Superior temporal gyrus (tissue), 1 donor: Measurements from ENCODE around the gene UST.
"Not testable (repeated sequence)": the region's sequence is repeated elsewhere in the genome, so short reads cannot be mapped to it uniquely, and the experiment has no call there.

Source experiments
- DNase-seq: peaks from one replicate; pipeline ENCODE4 v3.0.0-alpha.2; 2016; ENCODE audit errors: extremely low spot score

The UST gene

DNA sequence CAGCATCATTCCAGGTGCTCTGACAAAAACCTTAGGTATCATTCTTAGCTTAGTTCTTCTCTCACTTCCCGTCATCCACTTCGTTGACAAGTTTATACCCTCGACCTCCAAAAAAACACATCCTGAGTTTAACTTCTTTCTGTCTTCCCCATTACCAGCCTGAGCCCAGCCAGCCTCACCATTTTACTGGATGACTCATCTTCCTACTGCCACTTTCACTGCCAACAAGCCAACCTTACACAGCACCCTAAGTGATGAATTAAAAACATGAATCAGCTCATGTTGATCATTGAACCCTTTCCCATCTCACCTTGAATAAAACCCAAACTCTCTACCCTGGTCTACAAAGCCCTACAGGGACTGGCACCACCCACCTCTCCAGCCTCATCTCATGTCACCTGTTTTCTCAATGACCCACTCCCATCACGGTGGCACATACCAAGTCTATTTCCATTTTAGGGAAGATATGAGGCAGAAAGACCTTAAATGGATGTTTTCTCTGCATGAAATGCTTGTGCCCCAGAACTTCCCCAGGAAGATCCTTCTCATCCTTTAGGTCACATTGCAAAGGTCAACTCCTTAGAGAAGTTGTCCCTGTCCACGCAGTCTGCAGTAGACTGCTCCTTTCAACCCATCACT, 9.9 kb upstream of the UST start:
- no peak for DNase-seq

DNA sequence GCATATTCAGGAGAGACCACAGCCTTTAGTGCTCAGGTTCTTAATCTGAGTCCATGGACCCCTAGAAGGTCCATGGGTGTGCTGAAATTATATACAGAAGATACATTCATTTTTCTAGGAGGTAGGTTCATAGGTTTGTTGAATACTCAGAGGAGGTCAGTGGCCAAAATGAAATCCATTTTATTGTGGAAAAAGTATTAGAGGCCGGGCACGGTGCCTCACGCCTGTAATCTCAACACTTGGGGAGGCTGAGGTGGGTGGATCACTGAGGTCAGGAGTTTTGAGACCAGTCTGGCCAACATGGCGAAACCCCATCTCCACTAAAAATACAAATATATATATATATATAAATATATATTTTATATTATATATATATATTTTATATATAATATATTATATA, 9.0 kb upstream of the UST start:
- no peak for DNase-seq

DNA sequence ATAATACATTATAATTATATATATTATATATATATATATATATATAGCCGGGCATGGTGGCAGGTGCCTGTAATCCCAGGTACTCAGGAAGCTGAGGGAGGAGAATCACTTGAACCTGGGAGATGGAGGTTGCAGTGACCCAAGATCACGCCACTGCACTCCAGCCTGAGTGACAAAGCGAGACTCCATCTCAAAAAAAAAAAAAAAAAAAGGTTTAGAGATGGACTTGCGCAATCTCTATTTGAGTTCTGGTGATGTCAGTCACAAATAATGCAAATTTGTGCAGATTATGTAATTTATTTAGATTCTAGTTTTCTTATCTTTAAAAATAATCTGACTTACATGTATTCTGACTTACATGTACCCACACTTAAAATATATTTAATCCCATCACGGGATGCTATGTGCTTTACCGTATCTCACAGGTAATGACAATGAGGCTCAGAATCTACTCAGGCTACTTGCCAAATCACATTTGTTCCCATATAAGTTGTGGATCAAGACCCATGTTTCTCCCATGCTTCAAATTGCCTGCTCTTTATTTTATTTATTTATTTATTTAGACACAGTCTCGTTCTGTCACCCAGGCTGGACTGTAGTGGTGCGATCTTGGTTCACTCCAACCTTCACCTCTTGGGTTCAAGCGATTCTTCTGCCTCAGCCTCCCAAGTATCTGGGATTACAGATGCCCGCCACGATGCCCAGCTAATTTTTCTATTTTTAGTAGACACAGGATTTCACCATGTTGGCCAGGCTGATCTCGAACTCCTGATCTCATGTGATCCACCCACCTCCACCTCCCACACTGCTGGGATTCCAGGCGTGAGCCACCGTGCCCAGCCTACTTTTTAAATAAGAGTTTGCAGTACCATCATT, 7.6 kb upstream of the UST start:
- no peak for DNase-seq

DNA sequence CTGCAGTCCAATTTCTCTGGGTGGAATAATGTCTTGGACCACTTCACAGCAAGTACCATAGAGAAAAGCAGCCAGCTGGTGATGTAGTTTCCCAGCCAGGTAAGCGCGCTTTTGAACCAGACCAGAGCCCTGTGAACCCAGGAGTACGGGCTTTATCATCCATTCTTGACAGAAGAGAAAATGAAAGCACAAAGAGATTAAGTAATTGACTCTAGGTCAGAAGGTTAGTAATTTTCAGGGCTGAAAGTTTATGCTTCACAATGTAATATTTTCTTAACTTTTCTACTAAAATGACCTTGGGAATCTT, 7.1 kb upstream of the UST start:
- no peak for DNase-seq

DNA sequence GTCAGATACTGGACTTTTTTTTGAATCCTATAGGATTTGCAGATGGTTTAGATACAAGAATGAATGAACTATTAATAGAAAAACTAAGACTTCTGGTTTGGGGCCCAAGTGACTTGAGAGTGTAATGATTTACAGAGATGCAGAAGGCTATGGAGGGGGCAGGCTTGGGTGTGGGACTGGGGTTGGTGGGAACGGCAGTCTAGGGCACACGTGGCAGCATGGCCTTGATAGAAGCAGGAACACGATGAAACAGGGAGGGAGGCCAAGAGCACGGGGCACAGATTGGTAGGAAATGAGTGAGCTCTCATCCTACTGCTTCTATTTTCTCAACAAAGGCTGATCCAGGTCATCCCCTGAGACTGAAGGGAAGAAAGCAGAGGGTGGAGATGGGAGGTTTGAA, 3.4 kb upstream of the UST start:
- no peak for DNase-seq

DNA sequence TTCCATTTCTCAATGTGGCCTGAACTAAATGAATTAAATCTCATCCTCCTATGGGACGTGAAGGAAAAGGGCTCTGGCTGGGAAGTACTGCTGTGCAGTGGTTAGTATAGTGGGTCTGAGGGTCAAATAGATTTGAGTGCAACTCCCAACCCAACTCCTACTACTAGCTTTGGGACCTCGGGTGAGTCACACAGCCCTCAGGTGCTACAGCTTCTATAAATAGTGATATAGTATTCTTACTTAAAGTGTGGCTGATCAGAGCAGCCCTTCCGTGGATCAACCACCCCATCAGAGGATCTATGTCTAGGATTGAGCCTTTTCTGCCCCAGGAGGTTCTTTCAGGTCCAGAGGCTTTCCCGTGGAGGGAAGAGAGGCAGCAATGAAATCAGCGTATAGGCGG, 904 bp upstream of the UST start:
- no peak for DNase-seq

DNA sequence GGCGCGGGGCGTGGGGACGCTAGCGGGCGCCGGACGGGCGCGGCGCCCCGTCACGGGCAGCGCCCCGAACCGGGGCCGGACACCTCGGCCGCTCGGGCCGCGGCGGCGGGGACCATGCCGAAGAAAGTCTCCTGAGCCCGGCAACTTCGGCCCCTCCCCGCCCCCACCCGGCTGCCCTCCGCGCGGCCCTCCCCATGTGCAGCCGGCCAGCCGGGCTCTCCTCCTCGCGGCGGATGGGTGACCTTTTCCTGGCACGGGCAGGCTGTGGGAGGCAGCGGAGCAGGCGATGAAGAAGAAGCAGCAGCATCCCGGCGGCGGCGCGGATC, 278 bp downstream of the UST start:
- DNase-seq, result no peak

DNA sequence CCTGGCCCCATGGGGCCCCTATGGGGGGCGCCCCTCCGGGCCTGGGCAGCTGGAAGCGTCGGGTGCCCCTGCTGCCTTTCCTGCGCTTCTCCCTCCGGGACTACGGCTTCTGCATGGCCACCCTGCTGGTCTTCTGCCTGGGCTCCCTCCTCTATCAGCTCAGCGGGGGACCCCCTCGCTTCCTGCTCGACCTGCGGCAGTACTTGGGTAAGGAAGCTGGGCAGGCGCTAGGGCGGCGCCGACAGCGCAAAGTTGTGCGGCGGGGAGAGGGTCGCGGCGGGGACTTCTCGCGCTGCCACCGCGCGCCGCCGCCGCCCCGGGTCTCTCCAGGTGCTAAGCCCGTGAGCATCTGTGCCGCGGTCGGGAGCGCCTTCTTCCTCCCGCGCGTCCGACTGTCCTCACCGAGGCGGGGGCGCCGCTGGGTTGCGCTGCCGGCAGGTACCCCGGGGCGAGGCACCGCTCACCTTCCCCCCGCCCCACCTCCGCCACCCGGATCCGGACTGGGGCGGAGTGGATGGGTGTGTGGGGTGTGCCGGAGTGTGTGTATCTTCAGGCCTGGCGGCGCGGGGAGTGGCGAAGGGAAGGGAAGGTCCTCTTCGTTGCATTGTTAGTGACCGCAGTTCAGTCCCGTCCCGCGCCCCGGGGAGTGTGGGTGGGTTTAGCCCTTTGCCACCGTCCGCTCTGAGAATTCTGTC, 788 bp downstream of the UST start:
- no peak for DNase-seq

DNA sequence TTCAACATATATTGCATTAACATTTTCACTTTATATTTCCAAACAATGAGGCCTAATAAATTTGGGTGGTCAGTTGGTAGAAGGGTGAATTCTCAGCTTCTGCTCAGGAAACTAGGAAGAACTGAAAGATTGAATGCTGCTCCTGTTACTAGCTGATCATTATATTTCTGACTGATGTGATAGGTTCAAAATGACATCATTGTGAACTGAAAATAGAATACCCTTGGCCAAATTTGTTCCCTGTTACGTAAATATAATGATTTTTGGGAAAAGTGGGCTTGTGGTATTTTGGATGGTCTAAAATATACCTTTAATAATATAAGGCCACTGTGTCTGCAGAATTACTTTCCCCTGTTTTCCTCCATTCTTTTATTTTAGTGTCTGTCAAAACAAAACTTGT, 2.8 kb downstream of the UST start:
- DNase-seq, result no peak

DNA sequence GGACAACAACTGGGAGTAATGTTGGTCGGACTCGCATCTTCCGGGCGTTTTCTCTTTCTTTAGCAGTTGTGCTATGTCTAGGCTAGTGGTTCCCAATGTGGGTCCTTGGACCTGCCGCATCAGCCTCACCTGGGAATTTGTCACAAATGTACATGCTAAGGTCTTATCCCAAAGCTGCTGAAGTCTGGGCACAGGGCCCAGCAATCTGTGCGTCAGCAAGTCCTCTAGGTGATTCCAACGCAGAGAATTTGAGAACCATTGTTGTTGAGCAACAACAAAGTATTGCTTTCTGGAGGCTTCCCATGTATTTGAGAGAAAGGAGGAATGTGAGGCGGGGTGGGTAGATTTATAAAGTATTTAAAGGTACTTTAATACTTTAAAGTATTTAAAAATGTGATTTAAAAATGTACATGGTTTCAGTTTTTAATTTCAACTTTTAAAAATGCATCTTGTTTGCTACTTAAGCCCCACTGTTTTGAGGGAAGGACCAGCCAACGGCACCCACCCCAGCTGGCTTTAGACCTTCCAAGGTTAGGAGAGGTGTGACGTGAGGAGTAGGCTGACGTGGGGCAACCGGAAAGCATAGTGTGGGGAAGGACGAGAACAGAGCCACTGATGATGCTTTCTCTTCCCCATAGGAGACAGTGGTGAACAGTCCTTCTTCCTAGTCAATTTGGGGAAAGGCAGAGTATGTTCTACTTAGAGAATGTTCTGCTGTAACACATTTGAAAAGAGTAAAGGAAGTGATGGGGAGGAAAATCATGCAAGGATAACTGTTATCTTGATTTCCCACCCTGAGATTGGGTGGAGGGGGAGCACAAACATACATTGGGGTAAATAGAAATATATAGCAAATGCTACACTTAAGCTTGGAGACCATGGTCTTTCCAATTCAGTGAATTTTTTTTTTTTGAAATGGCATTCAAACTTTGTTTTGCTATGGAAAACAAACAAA, 4.3 kb downstream of the UST start:
- no peak for DNase-seq

DNA sequence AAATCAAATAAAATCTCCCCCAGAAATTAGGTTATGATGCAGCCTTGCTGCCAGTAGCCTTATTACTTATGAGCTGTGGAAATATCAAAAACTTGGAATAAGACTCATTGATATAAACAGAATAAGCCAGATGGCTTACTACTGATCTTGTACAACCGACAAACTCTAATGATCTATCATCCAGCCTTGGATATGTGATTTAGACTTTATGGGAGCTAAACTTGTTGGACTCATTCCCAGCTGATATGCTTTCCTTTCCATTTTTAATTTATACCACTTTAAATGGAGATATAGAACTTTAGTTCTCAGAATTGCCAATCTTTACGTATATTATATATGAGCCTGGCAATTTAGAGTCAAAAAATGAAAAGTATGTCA, 5.0 kb downstream of the UST start:
- no peak for DNase-seq

DNA sequence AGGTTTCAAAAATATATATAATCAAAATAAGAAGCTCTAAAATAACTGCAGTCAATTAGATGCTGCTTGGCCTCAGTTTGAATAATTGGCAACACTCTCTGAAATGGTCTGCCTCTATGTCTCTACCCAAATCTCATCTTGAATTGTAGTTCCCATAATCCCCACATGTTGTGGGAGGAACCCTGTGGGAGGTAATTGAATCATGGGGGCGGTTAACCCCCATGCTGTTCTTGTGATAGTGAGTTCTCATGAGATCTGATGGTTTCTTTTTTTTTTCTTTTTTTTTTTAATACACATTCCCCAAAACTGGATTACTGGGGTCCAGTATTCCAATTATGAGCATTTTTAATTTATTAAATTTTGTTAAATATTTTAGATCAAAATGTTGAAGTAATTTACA, 8.5 kb downstream of the UST start:
- not testable (repeated sequence) for DNase-seq

DNA sequence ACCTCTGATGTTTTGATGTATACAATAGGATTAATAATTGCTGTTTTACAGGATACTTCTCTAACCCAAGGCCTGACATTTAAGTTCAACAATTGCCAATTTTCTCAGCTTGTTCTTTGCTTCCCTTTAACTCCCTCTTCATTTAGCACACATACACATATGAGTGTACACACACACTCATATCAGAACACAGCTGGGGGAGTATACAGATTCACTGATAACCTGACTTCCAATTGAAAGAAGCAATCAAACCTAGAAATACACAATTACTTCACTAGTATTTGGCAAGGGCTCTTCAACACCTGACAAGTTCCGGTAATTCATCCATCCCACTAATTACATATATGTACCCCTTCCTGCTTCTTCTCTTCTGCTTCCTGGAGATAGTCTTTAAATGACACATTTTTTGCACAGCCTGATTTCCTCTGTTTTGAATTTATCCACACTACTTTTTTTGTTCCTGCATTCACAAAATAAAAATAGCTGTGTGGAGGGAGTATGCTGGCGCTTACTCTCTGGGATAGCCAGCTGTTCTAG, 11.2 kb downstream of the UST start:
- no peak for DNase-seq

DNA sequence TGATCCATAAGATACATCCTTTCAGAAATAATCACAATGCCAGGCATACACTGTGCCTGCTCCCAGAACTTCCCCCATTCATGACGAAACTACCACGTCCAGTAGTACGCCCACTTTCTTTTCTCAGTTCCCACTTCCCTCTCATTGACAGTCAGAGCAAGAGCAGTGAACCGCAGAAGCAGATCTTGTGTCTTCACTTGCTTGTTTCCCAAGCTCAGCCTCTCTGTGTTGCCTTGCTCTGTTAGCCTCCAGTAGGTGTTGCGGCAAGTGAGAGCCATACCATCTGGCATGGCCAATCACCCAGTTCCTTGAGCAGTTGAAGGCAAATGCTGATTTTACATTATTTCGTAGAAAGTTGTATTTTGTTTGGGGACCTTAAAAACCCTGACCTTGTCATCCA, 11.7 kb downstream of the UST start:
- DNase-seq, result peak; percentile 74

DNA sequence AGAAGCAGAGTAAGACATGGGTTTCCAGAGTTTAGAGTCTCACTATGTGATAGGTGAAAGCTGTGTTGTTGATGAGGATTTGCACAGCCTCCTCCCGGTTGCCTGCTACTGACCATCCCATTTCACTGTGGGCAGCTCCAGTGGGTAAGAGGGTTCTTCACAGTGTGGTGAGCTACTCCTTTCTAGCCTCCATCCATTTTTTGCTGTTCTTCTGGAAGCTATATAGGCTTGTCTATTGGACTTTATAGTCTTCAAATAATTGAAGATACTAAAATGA, 13.4 kb downstream of the UST start:
- no peak for DNase-seq

DNA sequence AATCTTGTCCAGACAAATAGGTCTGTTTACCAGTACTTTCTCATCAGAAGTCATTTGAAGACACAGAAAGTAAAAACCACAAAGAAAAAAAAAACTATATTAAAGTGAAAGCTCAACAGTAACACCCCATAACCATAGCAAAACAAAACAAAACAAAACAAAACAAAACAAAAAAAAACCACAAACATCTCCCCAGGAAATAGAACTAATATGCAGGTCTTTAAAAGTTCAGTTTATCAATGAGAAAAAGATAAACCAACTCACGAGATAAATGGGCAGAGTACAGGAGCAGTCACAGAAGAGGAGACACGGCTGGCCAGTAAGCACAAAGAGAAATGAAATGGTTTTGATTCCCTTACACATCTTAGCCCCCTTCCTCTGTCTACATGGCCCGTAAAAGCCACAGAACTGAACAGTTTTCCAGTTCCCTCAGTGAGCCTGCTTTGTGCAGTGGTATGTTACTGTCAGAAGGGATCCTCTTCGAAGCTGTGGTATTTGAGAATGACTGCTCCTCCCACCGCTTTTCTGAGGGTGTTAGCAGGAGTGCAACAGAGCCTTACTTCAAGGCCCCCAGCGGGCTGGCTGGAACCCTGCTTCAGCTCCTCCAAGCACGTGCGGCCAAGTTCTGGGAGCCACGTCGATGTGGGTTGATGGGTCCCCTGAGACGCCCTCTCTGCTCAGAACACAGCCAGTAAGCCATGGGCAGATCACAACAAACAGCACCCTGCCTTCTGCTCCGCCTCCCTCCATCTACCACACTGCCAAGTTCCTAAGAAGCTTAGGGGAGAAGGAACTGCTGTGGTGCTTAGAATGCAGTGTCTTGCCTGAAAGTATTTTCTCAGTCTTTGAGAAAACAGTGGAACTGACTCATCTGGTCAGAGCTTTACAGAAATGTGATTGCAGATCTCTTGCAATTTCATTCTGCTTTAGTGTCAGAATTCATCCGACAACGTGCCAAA, 14.0 kb downstream of the UST start:
- peak; percentile 76 for DNase-seq

DNA sequence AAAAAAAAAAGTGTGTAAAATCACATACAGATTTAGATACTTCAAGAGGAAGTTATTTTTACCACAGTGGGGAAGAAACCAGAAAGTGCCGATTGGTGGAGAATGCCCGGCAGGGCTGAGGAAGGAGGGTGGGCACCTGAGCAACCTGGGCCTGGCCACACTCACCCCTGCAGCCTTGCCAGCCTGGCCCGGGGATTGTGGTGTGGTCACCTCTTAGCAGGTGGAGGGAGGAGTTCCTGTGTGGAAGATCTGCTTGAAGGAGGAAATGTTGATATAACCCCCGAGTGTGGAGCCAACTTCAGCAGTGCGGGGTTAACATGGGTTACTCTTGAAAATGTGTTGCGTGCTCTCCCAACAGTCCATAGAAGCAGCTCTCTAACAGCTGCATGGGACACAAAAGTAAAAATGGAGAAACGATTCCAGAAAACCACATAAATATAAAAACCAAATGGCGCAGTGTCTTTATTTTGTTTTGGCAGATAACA, 14.7 kb downstream of the UST start:
- no peak for DNase-seq

DNA sequence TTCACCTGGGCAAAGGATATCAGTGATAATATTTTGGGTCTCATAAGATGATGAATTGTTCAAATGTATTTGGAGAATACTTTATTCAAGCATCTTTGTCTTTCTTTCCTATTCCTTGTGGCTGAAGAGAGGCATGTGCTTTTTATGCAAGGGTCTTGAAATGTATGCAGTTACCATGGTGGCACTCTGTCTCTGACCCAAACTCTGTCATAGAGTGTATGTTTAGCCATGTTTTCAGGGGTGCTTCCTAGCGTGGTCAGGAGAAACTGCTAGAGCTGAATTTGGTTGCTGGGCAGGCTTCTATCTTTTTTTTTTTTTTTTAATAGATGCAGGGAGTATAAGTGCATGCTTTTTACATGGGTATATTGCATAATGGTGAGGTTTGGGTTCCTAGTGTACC, 15.4 kb downstream of the UST start:
- no peak for DNase-seq

DNA sequence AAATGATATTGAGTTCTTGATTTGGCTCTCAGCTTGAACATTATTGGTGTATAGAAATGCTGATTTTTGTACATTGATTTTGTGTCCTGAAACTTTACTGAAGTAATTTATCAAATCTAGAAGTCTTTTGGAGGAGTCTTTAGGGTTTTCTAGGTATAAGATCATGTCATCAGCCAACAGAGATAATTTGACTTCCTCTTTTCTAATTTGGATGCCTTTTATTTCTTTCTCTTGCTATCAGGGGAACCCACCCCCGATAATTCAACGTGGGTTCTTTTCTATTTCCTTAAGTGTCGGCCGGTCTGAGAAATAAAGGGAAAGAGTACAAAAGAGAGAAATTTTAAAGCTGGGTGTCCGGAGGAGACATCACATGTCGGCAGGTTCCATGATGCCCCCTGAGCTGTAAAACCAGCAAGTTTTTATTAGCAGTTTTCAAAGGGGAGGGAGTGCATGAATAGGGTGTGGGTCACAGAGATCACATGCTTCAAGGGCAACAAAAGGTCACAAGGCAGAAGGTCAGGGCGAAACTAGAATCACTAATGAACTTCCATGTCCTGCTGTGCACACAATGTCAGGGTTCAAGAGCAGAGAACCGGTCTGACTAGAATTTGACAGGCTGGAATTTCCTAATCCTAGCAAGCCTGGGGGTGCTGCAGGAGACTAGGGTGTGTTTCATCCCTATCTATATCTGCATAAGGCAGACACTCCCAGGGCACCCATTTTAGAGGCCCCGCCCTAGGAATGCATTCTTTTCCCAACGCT, 17.6 kb downstream of the UST start:
- not testable (repeated sequence) for DNase-seq
